ENCODE data around the gene CLGN.
"Not testable (repeated sequence)": the region's sequence is repeated elsewhere in the genome, so short reads cannot be mapped to it uniquely, and the experiment has no call there.

CLGN gene, protein sequence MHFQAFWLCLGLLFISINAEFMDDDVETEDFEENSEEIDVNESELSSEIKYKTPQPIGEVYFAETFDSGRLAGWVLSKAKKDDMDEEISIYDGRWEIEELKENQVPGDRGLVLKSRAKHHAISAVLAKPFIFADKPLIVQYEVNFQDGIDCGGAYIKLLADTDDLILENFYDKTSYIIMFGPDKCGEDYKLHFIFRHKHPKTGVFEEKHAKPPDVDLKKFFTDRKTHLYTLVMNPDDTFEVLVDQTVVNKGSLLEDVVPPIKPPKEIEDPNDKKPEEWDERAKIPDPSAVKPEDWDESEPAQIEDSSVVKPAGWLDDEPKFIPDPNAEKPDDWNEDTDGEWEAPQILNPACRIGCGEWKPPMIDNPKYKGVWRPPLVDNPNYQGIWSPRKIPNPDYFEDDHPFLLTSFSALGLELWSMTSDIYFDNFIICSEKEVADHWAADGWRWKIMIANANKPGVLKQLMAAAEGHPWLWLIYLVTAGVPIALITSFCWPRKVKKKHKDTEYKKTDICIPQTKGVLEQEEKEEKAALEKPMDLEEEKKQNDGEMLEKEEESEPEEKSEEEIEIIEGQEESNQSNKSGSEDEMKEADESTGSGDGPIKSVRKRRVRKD

DNA sequence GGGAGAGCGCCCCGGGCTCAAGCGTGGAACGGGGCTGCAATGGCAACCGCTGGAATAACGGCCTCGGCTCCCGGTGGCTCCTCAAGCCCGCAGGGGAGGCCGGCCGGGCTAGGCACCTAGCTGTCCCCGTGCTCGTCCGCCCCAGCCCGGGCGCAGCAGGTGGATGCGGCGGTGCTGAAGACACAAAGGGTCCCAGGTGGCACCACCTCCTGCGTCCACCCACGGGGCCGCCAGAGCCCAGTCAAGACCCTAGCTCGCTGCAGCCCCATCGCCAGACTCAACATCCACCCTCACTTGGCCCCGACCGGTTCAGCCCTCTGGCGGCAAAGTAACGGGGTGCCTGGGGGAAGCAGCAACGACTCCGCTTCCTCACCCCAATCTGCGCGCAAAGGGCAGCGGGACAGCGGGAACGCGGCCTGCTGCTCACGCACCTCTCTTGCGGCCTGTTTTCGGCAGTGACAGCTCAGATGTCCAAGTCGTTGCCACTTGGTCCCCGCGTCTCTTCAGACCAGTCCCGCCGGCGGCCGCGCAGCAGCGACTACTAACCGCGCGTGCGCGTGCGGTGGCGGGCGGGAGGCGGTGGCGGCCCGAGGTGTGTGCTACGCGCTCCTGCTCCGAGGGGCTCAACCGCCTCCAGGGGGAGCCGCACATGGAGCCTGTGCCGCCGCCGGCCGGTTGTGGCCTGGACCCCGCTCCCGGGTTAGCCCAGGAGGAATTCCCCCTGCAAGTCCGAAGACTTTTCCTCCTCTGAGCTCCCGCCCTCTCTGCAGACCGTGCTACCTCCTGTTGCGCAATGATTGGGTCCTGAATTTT lies at the start of gene CLGN:
Gene CLGN, minus strand, starts transcription at position 543 of the 813 bp plus-strand sequence. CDS start 14,570 bp downstream, outside the sequence.
- peak; percentile 57 for DNase-seq (ENCODE audit: low spot score)

DNA sequence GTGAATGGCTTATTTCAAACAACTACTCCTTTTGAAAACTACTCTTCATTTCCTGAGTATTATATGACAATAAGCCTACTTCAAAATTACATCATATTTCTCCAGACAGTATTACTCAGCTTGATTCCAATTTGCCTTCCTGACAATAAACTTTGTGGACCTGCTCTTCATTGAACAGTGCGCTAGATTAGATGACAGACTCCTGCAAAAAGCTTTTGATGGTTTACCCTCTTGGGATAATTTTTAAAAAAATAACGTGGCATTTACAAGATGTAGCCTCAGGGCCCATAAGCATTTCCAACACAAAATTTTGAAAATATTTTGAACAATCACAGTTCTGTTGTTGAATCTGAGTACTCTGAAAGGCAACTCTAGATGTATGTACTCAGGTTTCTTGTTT lies 44.7 kb upstream of the CLGN start:
- no peak for DNase-seq (ENCODE audit: low spot score)

DNA sequence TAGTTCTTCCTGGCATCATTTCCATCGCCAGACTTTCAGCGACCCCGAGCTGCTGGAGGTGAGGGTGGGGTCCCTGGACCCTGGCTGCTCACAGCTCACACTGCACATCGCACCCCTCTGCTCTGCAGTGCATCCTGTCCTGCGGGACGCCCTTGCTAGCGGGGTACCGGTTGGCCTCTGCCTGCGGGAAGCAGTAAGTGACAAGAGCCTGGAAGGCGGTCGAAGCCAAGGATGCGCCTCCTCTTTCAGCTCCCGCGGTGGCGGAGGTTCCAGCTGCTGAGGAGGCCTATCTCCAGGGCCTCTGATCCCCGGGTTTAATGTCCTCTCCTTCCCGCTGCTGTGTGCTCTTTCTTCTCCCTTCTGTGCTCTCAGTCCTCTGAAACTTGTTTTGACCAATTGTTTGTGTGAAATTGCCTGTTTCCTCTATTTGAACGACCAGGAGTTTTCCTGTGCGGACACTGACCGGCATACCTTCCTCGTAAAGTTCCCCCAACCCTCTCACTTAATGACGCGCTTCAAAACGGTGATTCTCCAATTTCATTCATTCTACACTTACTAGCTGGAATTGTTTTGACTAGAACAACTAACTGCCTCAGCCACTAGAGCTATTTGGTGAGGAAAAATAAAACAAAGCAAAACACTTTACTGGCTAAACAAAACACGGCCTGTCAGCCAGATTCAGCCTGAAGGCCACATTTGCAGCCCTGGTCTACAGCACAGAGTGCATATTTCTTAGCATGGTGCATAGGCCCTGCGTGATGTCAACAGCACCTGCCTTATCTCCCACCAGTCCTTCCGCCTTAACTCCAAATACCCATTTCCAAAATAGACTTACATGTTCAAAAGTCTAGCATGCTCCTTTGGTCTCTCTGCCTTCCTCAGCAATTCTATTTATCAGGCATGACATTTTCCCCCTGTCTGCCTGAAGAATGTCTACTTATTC lies 42.6 kb upstream of the CLGN start:
- DNase-seq (ENCODE audit: low spot score): no peak

DNA sequence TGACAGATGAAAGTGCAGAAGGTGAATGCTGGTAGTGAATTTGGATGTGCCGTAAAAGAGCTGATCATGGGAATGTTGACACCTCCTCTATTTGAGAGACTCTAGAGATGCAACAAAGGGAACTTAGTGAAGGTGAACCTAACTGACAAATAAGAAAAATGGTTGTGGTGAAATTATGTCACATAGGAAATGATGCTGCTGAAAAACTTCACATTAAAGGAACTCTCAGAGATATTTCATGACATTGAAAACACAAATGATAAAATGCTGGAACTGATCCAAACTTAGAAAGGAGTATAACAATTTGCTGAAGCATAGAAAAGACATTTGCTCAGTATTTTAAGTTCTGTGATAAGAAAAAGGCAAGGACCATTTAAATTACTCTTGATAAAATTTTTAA lies 38.7 kb upstream of the CLGN start:
- DNase-seq (ENCODE audit: low spot score): no peak

DNA sequence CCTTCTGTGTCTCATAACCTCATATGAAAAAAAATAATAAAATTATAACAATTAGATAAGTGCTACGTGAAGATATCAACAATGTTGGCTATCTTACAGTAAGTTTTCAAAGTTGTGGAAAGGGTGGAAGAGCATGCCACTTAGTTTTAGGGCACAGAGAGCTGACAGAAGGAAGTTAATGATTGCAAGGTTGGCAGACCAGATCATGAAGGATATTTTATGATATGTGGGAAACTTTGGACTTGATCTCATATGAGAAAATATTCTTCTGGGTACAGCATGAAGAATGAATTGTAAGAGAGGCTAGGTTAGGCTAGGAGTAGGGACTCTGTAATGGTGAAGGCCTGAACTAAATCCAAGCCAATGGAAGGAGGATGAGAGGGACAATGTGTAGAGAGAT lies 36.2 kb upstream of the CLGN start:
- DNase-seq (ENCODE audit: low spot score): no peak

DNA sequence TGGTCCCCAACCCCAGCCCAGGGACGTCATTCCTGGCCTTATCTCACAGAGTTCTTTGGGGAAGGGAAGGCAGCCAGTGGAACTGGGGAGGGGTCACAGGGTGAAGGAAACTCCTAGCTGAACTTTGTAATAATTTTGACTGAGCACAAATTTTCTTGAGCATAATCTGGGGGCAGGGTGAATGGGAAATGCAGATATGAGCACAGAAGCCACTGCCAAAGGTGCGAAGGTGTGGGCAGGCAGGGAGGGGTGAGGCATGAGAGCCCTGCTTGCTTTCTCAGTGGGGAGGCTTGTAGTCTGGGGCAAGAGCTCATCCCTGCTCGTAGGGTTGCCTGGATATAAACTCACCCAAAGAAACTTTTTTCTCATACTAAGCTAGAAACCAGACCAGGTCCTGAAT lies 35.7 kb upstream of the CLGN start:
- DNase-seq (ENCODE audit: low spot score): no peak

DNA sequence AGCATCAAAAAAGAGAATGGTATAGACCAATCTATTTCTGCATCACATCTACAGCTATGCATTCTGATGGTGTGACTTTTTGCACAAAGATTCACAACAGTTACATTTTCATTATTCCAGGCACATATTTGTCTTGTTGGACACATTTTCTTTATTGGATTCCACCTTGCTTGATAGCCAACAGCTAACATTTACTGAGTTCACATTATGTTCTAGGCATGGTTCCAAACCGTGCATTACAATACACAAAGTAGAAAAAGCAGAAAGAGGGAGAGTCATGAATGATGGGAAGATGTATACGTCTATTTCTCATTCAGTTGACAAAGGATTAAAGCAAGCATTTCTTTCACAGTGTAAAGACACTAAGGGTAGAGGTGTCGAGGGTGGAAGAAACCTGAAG lies 22.9 kb upstream of the CLGN start:
- no peak for DNase-seq (ENCODE audit: low spot score)

DNA sequence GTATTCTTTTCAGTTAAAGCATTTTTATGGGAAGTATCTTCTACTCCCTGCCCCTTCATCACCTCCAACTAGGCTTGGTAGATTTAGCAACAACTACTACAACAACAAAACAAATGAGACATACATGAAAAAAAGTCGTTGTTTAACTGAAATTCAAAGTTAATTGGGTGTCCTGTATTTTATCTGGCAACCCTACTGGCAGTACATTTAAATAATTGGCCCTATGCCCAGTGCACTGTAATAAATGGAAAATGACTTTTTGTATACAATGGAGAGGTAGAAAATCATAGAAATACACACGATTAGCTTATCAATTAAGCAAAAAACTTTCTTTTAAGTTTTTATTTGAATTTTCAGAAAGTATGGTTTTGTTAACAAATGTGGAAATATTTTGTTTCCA lies 21.4 kb upstream of the CLGN start:
- DNase-seq (ENCODE audit: low spot score): no peak

DNA sequence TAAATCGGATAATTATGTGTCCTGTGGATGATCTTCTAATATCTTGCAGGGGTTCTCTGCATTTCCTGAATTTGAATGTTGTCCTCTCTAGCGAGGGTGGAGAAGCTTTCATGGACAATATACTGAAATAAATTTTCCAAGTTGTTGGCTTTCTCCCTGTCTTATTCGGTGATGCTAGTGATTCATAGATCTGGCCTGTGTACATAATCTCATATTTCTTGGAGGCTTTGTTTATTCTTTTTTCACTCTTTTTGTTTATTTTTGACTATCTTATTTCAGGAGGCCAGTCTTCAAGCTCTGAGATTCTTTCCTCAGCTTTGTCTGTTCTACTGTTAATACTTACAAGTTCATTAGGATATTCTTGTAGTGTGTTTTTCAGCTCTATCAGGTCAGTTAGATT lies 20.7 kb upstream of the CLGN start:
- DNase-seq (ENCODE audit: low spot score): no peak

DNA sequence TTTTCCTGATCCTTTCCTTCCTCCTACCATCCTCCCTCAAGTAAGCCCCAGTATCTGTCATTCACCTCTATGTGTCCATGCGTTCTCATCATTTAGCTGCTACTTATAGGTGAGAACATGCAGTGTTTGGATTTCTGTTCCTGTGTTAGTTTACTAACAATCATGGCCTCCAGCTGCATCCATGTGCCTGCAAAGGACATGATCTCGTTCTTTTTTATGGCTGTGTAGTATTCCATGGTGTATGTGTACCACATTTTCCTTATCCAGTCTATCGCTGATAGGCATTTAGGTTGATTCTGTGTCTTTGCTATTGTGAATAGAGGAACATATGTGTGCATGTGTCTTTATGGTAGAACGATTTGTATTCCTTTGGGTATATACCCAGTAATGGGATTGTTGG lies 16.9 kb upstream of the CLGN start:
- not testable (repeated sequence) for DNase-seq (ENCODE audit: low spot score)

DNA sequence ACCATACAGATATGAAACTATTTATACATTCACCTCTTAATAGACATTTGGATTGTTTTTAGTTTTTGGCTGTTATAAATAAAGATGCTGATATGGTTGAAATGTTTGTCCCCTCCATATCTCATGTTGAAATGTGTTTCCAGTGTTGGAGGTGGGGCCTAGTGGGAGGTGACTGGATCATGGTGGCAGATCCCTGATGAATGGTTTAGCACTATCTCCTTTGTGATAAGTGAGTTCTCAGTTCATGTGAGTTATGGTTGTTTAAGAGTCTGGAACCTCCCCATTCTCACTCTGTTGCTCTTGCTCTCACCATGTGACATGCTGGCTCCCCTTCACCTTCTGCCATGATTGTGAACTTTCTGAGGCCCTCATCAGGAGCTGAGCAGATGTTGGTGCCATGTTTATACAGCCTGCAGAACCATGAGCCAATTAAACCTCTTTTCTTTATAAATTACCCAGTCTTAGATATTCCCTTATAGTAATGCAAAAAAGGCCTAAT lies 12.2 kb upstream of the CLGN start:
- DNase-seq (ENCODE audit: low spot score): no peak

DNA sequence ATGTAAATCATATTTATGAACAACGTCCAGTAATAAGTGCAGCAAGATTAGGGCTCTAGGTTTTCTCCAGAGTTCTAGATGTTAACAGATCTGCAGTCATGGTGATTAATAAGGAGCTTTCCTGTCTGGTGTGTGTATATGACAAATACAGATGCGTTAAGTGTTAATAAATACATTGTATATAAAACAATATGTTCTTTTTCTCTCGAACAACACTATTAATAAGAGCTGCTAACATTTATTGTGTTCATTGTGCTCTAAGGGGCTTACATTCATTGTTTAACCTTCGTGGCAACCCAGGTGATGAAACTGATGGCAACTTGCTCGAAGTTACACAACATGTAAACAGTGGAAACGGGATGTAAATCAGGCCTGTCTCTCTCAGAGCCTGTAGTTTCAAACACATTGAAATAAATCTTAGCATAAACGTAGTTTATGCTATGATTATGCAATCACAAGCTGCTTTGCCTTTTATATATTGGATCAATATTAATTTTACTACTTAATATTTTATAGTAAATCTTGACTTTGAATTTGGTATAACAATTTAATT lies 547 bp upstream of the CLGN start:
- no peak for DNase-seq (ENCODE audit: low spot score)

DNA sequence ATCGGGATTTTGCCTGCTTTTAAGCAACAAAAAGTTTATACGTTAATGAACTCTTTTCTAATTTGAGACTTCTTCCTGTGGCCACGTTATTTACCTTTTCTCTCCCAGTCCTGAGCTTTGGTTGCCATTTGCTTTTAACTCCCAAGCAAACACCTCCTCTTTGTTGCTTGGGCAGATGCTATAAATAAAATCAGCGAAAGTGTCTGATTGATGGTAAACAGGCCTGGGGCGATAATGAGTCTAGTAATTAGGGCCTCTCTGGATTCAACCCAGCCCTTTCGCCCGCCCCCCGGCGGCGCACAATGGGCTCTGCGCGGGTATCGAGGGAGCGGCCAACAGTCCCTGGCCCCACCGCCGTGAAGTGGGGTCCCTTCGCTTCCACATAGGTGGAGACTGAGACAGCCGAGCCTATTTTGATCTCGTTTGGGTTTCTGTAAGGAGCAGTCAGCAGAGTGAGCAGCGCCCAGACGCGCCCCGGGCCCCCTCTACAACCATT lies 790 bp downstream of the CLGN start:
- DNase-seq (ENCODE audit: low spot score): no peak

DNA sequence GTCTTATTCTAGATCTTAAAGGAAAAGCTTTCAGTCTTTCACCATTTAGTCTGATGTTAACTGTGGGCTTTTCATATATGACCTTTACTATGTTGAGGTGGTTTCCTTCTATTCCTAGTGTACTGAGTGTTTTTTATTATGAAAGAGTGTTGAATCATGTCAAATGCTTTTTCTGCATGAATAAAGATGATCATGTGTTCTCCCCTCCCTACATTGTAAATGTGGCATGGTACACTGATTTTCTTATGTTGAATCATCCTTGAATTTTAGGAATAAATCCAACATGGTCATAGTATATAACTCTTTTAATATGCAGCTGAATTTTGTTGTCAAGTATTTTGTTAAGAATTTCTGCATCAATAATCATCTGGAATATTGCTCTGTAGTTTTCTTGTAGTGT lies 4.3 kb downstream of the CLGN start:
- no peak for DNase-seq (ENCODE audit: low spot score)

DNA sequence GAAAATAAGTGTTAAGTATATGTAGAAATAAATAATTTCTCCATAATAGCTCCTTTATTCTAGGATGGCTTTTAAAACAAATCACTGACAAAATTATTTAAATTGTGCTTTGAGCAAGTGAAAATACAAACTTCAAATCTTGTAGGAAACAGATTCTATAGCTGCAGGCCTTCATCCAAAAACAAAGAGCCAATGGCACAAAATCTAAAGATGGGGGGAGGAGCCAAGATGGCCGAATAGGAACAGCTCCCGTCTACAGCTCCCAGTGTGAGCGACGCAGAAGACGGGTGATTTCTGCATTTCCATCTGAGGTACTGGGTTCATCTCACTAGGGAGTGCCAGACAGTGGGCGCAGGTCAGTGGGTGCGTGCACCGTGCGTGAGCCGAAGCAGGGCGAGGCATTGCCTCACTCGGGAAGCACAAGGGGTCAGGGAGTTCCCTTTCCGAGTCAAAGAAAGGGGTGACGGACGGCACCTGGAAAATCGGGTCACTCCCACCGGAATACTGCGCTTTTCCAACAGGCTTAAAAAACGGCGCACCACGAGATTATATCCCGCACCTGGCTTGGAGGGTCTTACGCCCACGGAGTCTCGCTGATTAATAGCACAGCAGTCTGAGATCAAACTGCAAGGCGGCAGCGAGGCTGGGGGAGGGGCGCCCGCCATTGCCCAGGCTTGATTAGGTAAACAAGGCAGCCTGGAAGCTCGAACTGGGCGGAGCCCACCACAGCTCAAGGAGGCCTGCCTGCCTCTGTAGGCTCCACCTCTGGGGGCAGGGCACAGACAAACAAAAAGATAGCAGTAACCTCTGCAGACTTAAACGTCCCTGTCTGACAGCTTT lies 14.1 kb downstream of the CLGN start:
- not testable (repeated sequence) for DNase-seq (ENCODE audit: low spot score)

DNA sequence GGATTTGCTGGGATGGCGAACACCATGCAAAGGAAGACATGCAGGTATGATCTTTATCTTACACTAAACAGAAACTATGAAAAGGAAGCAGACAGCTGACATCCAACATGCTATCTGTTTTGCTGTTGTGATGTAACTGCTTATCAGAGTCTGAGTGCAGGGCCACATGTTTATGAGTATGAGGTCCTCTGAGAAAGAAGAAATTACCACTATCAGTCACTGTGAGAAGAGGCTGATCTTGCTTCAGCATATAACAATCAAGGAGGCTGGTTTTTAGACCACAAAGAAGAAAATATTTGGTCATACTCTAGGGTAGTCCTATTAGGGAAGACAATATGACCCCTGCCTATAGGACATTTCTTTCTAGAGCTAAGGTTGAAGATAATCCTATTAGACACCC lies 18.5 kb downstream of the CLGN start:
- DNase-seq (ENCODE audit: low spot score): no peak

DNA sequence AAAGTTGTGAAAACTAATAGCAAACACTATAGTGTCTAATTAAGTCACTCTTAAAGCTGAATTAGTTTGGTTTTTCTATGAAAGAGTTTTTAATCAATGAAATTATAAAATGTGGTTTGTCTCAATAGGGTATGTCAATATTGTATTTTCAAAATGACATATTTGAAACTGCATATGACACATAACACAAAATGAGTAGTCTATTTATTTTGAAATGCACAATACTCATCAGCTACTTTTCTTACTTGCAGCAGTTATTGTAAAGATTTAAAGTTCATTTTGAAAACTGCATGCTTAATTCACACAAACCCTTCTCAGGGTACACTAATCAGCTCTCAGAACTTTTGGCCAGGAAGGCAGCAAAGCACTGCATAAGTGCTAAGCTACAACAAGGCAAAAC lies 21.2 kb downstream of the CLGN start:
- no peak for DNase-seq (ENCODE audit: low spot score)

DNA sequence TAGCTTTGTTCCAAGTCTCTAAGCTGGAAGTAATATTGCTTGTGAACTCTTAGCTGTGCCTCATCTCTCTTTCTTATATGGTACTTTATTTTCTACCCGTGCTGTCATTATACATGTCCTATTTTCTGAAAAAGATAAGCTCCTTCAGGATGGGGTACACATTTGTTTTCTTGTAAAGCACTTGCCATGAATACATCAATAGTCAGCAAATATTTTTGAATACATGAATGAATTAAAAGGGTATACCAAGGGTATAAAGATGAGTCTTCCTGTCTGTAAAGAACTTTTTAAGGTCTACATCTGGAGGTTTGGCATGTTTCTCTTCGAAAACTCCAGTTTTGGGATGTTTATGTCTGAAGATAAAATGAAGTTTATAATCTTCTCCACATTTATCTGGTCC lies 27.3 kb downstream of the CLGN start:
- no peak for DNase-seq (ENCODE audit: low spot score)

DNA sequence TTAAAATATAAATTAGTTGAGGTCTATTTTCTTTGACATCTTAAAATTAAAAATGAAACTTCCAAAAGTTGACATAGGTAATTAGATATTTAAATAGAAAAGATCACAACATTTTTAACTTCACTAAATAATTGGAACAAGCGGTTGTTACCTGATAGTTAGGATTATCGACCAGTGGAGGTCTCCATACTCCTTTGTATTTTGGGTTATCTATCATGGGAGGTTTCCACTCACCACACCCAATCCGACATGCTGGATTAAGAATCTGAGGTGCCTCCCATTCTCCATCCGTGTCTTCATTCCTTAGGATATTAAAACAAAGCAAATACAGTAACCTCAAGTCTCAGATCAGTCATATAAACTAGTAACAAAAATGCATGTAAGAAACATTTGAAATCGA lies 31.8 kb downstream of the CLGN start:
- DNase-seq (ENCODE audit: low spot score): no peak

DNA sequence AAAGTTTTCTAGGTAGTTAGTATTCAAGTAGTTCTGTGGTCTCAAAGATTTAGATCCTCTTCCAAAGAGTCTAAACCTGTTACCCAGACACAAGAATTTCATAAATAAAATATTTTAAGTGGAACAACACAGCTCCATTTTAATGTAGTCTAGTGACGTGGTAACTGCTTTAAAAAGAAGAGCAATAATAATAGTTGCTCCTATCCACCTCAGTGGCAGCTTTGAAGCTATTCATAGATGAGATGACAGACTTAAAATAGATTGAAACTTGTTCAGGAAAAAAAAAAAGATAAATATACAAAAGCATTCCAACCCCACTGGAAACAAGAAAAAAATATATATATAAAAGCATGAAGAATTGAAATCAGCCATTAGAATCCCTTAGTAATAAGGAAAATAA lies 39.4 kb downstream of the CLGN start:
- no peak for DNase-seq (ENCODE audit: low spot score)

All from kidney capillary endothelial cell (primary cell).